Activated CD4-positive, alpha-beta T cell treated with anti-CD3 and anti-CD28 coated beads, Interleukin-2, amount 10 ng/mL, durations not matched to agents 24 days and 14 days (primary cell): Measurements from ENCODE around the gene KLRC3. TPM values are rescaled to one million over a fixed set of nuclear protein-coding genes. Genes with fewer than 3 reads are reported as not detected.
"Not testable (repeated sequence)": the region's sequence is repeated elsewhere in the genome, so short reads cannot be mapped to it uniquely, and the experiment has no call there.

Experiments used
- DNase-seq: peaks from one replicate; pipeline ENCODE4 v3.0.0; 2022
- H3K27ac Mint-ChIP-seq: one replicate; pipeline ENCODE4 v1.8.0; 2022; ENCODE audit warnings: mild to moderate bottlenecking, mixed read lengths
- H3K27me3 Mint-ChIP-seq: one replicate; pipeline ENCODE4 v1.8.0; 2022; ENCODE audit warnings: mixed read lengths
- H3K36me3 Mint-ChIP-seq: one replicate; pipeline ENCODE4 v1.8.0; 2022; ENCODE audit warnings: low read depth, mild to moderate bottlenecking, mixed read lengths
- H3K4me1 Mint-ChIP-seq: one replicate; pipeline ENCODE4 v1.8.0; 2021; ENCODE audit warnings: mixed read lengths
- H3K4me3 Mint-ChIP-seq: one replicate; pipeline ENCODE4 v1.8.0; 2022; ENCODE audit warnings: mild to moderate bottlenecking, moderate library complexity, mixed read lengths
- H3K9me3 Mint-ChIP-seq: one replicate; pipeline ENCODE4 v1.8.0; 2021; ENCODE audit warnings: mixed read lengths
- intact Hi-C: fragments of 100-400 bp; cut with micrococcal nuclease; formaldehyde crosslinking; loops from one replicate; pipeline ENCODE4 v1.15.1; 2023
- total RNA-seq: library from RNA; stranded (reverse); gene quantifications from 2 replicates; pipeline ENCODE4 v1.2.3, GENCODE V29; 2022

Gene KLRC3
- total RNA-seq, 1 donor from 2014 or later: not detected

DNA sequence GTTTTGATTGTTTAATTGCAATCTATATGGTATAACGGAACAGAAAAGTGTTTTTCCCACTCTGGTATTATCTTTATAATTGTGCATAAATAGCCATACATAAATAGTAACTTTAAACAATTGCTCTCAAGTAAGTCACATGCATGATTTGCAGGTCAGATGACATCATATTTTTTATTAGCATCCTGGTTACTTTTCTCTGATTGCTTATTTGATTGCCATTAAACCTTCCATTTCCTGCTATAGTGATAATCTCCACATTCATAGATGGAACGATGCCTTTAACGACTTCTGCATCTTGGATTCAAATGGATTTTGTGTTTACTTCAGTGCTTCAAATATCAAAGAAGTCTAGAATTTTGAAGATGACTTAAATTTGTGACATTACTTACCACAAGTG, 27.1 kb downstream of the KLRC3 start:
- no peak overlapping the region for H3K27ac Mint-ChIP-seq
- no peak overlapping the region for H3K4me3 Mint-ChIP-seq
- H3K4me1 Mint-ChIP-seq: no peaks in the 10 kb centered on the region
- no peak for DNase-seq
- intact Hi-C loops: no loop called here
- H3K36me3 Mint-ChIP-seq: no peaks in the 10 kb centered on the region
- H3K9me3 Mint-ChIP-seq: no peaks in the 10 kb centered on the region
- peaks cover 28% of the 10 kb centered on the region for H3K27me3 Mint-ChIP-seq

DNA sequence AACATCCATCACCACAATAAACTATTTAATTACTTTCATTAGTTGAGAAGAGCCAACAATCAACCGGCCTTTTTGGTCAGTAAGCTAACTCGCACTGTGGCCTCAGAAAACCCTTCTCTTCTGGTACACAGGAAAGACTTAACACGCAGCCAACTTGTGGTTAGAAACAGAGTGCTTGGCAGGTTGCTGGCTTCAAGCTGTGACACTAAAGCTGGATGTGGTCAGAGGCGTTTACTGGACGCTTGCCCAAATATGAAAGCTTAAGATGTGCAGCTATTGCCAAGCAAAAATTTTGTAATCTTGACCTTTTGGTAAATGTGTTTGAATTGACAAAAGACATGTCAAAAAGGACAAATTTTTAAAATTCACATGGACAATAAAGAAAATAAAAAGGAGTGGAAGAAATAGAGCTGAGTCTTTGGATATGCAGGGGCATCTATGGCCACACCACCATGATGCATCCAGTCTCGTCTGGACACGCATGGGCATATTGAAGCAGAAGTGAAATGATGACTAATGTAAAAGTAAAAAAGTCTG, 27.9 kb downstream of the KLRC3 start:
- H3K4me1 Mint-ChIP-seq: no peaks in the 10 kb centered on the region

DNA sequence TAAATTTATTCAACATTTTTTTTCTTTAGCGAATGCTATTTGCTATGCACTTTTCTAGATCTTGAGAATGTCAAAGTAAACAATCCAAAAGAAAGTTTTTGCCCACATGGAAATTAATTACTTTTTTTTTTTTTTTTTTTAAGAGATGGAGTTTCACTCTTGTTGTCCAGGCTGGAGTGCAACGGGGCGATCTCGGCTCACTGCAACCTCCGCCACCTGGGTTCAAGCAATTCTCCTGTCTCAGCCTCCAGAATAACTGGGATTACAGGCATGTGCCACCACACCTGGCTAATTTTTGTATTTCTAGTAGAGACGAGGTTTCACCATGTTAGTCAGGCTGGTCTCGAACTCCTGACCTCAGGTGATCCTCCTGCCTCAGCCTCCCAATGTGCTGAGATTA, 29.4 kb downstream of the KLRC3 start:
- H3K4me3 Mint-ChIP-seq, DNase-seq, H3K36me3 Mint-ChIP-seq, intact Hi-C loops, H3K27ac Mint-ChIP-seq, H3K9me3 Mint-ChIP-seq, H3K4me1 Mint-ChIP-seq: not testable (repeated sequence)
- peaks cover 31% of the 10 kb centered on the region for H3K27me3 Mint-ChIP-seq

More for the DNA sequence above, 27.9 kb downstream of the KLRC3 start:
- H3K27me3 Mint-ChIP-seq: peaks cover 28% of the 10 kb centered on the region
- intact Hi-C loops: no loop called here
- DNase-seq: no peak
- no peak overlapping the region for H3K27ac Mint-ChIP-seq
- H3K4me3 Mint-ChIP-seq: no peak overlapping the region
- H3K9me3 Mint-ChIP-seq: no peaks in the 10 kb centered on the region
- H3K36me3 Mint-ChIP-seq: no peaks in the 10 kb centered on the region

DNA sequence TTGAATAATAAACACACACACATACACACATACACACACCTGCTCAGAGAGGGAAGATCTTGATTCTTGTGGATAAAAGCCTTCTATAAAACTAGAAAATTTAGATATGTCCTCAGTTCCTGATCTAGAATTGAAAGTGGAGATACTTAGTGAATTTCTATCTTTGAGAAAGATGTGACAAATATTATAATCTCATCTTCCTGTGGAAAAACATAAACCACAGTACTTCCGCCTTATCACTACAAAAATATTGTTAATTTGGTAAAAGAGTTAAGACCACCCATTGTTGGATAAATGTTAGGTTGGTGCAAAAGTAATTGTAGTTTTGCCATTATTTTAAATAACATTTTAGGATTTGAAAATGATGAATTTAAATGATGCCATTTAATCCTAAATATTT, 30.5 kb downstream of the KLRC3 start, which contains the start of gene KLRK1:
Gene KLRK1 (minus strand): TSS at position 138 of the 400 bp plus-strand sequence. CDS start 1,231 bp downstream, outside the sequence.
- Mint-ChIP-seq H3K4me3 (no peak within 1 kb of the TSS), H3K9me3 (no peaks in the 10 kb centered on the region), H3K36me3 (no peaks in the 10 kb centered on the region), H3K27me3 (peaks cover 36% of the 10 kb centered on the region), H3K4me1 (no peaks in the 10 kb centered on the region), H3K27ac (no peak within 1 kb of the TSS)
- intact Hi-C loops: no loop called here
- DNase-seq: no peak

DNA sequence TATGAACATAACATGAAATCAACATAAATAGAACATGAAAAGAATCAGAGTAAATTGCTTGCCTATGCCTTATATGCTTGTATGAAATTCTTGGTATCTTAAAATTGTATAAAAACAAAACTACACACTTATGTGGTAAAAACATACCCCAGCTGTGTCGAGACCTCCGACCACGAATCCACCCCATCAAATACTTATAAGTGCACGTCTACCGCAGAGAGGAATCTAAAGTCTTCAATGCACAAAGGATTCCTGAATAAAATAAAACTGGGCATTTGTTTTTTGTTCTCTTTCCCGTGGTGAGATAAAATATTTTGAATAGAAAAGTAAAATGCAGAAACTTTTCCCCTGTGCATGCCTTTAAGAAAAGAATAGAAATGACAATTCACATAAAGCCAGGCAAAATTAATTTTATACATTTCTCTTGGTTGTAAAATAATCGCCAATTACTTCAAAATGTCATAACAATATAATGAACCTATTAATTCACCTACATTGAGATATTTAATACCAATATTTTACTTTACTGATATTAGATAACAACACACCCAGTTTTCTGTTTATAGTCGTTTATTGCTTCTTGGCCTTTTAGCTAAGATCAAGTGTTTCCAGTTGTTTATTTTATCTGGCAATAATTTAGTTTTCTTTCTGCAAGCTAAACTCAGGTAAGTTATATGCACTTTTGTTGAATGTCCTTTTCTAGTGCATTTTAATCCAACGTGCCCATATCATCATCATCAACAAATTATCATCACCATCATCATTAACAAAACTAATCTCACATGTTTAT, 31.6 kb downstream of the KLRC3 start:
- no peak overlapping the region for H3K27ac Mint-ChIP-seq

DNA sequence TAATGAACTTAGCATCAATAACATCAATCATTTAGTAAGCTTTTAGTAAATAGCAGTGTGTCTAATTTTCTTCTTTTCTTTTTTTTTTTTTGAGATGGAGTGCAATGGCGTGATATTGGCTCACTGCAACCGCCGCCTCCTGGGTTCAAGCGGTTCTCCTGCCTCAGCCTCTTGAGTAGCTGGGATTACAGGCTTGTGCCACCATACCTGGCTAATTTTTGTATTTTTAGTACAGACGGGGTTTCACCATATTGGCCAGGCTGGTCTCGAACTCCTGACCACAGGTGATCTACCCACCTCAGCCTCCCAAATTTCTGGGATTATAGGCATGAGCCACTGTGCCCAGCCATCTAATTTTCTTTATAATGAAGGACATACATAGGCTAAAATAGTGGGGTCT, 32.9 kb downstream of the KLRC3 start:
- H3K36me3 Mint-ChIP-seq, DNase-seq, intact Hi-C loops, H3K9me3 Mint-ChIP-seq, H3K4me3 Mint-ChIP-seq, H3K4me1 Mint-ChIP-seq, H3K27ac Mint-ChIP-seq: not testable (repeated sequence)
- peaks cover 47% of the 10 kb centered on the region for H3K27me3 Mint-ChIP-seq

More for the DNA sequence above, 31.6 kb downstream of the KLRC3 start:
- no peaks in the 10 kb centered on the region for H3K36me3 Mint-ChIP-seq
- H3K27me3 Mint-ChIP-seq: peaks cover 44% of the 10 kb centered on the region
- no peak for DNase-seq
- intact Hi-C loops: no loop called here
- no peaks in the 10 kb centered on the region for H3K9me3 Mint-ChIP-seq
- no peak overlapping the region for H3K4me3 Mint-ChIP-seq
- H3K4me1 Mint-ChIP-seq: no peaks in the 10 kb centered on the region

DNA sequence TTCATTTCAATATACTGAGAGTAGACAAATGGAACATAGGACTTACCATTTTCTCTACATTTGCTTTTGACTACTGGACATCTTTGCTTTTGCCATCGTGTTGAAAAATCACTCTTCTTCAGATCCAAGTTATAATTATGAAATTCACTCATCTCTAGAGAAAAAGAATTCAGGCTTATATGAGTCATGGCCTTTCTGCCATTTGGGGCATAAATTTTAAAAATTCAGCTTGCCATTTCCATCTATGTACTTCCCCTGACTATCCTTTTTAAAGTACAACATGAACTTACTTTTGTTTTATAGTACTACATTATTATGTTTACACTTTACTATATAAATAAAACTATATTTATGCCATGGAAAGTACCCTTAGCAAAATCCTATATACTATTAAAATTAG, 33.5 kb downstream of the KLRC3 start:
- Mint-ChIP-seq H3K4me3 (no peak overlapping the region), H3K27me3 (peaks cover 47% of the 10 kb centered on the region), H3K27ac (no peak overlapping the region), H3K4me1 (no peaks in the 10 kb centered on the region), H3K36me3 (no peaks in the 10 kb centered on the region), H3K9me3 (no peaks in the 10 kb centered on the region)
- no peak for DNase-seq
- intact Hi-C loops: no loop called here

DNA sequence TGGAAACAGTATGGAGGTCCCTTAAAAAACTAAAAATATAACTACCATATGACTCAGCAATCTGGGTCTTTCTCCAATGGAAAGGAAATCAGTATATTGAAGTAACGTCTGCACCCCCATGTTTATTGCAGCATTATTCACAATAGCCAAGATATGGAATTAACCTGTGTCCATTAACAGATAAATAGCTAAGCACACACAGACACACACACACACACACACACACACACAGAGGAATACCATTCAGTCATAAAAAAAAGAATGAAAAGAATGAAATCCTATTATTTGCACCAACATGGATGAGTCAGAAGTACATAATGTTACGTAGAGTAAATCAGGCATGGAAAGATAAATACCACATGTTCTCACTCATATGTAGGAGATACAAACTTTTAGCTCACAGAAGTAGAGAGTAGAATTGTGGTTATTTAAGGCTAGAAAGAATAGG, 35.2 kb downstream of the KLRC3 start:
- Mint-ChIP-seq H3K36me3 (no peaks in the 10 kb centered on the region), H3K27me3 (peaks cover 45% of the 10 kb centered on the region), H3K9me3 (no peaks in the 10 kb centered on the region), H3K4me3 (no peak overlapping the region), H3K27ac (no peak overlapping the region), H3K4me1 (no peaks in the 10 kb centered on the region)
- no peak for DNase-seq
- intact Hi-C loops: no loop called here

DNA sequence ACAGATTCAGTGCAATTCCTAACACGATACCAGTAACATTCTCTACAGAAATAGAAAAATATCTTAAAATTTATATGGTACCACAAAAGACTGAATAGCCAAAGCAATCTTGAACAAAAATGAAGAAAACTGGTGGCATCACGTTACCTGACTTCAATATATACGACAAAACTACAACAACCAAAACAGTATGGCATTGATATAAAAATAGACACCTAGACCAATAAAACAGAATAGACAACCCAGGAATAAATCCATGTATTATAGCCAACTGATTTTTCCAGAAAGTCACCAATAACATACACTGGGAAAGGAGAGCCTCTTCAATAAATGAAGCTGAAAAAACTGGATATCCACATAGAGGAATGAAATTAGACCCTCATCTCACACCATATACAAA, 36.2 kb downstream of the KLRC3 start:
- intact Hi-C loops: no loop called here
- Mint-ChIP-seq H3K36me3 (no peaks in the 10 kb centered on the region), H3K27me3 (peaks cover 39% of the 10 kb centered on the region), H3K4me1 (no peaks in the 10 kb centered on the region), H3K4me3 (no peak overlapping the region), H3K9me3 (no peaks in the 10 kb centered on the region), H3K27ac (no peak overlapping the region)
- DNase-seq: no peak

DNA sequence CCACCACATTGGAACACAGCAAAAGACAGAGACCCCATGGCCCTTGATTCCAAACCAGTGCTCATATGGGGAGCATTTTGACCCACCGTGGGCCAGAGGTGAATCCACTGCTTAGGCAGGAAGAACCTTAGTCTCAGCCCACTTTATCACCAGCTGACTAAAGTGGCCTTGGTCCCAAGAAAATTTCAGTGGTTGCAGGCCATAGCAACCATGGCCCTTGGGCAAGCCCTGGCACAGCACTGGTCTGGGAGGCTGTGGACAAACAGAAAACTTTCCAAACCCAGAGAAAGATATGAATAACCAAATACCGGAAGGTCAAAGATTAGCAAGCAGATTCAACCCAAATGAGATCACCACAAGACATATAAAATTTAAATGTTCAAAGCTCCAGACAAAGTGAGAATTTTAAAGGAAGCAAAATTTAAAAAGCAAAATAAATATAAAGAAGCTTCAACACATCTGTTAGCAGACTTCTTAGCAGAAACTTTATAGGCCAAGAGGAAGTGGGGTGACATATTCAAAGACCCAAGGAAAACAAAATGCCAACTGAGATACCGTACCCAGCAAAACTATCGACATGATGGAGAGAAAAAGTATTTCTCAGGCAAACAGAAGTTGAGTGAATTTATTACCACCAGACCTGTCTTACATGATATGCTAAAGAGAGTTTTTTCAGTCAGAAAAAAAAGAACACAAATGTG, 38.3 kb downstream of the KLRC3 start:
- Mint-ChIP-seq H3K36me3 (no peaks in the 10 kb centered on the region), H3K4me1 (no peaks in the 10 kb centered on the region), H3K27me3 (peaks cover 35% of the 10 kb centered on the region), H3K4me3 (no peak overlapping the region), H3K9me3 (no peaks in the 10 kb centered on the region), H3K27ac (no peak overlapping the region)
- intact Hi-C loops: no loop called here
- DNase-seq: no peak

DNA sequence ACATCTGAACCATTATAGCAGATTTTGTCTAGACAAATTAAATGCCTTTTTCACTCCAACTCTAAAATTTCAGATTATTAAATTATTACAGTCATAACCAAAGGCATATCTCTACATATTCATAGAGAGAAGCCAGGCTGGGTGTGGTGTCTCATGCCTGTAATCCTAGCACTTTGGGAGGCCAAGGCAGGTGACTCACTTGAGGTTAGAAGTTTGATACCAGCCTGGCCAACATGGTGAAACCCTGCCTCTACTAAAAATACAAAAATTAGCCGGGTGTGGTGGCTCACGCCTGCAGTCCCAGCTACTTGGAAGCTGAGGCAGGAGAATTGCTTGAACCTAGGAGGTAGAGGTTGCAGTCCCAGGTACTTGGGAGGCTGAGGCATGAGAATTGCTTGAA, 41.7 kb downstream of the KLRC3 start:
- H3K9me3 Mint-ChIP-seq, intact Hi-C loops, H3K4me3 Mint-ChIP-seq, DNase-seq, H3K36me3 Mint-ChIP-seq, H3K27ac Mint-ChIP-seq, H3K4me1 Mint-ChIP-seq: not testable (repeated sequence)
- H3K27me3 Mint-ChIP-seq: peaks cover 22% of the 10 kb centered on the region

DNA sequence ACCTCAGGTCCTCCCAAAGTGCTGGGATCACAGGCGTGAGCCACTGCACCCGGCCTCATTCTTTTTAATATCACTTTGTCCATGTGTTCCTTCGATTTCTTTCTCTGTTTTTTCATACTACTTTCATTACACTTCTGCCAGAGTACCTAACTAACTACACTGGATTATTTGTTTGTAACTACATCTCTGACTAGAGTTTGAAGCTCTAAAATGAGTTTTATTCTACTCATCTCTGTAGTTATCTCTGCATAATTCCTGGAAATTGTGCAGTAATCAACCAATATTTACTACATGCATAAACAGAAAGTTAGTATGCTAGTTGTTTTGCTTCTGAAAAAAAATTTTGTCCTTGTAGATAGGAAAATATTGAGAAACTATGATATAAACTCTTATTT, 45.8 kb downstream of the KLRC3 start:
- peaks cover 9% of the 10 kb centered on the region for H3K4me1 Mint-ChIP-seq

DNA sequence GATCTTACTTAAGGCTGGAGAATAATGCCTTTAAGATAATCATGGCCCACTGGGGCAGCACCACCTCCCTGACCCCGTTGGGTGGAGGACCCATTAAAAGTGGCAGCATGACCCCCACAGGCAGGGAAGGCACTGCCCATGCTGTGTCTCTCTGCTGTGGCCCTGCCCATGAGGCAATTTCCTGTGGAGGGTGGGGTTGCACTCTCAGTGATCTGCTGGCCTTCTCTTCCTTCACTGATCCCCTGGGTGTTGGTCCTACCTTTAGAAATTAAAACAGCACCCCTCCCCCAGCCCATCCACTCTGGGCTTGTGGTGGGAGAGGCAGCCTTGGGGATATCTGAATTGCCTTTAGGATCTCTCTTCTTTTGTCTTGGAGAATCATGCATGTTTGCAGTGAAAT, 47.8 kb downstream of the KLRC3 start:
- H3K36me3 Mint-ChIP-seq: no peaks in the 10 kb centered on the region

More for the DNA sequence above, 45.8 kb downstream of the KLRC3 start:
- Mint-ChIP-seq H3K27ac (no peak overlapping the region), H3K4me3 (no peak overlapping the region), H3K27me3 (peaks cover 32% of the 10 kb centered on the region), H3K36me3 (no peaks in the 10 kb centered on the region), H3K9me3 (no peaks in the 10 kb centered on the region)
- intact Hi-C loops: no loop called here
- DNase-seq: no peak

DNA sequence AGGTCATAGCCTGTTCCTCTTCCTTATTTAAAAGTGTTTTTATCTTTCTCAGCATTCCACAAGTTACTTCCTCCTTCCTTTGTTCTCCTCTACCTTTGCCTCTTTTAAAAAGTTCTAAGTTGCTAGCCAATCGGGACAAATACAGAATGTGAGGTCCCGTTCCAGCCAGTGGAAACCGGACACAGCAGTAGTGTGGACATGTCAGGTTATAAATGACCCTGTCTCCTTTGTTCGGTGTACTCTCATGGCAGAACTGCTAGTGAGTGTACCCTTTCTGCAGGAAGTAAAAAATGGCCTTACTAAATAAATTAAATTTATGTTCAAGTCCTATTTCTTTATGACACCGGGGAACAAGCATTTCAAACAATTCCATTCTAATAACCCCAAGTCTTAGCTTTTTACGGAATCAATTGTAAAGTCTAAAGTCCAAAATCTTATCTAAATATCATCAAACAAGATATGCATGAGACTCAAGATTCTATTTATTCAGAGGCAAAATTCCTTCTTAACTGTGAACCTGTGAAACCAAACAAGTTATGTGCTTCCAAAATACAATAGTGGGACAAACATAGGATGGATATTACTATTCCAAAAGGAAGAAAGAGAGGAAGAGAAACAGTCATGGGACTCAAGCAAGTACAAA, 48.4 kb downstream of the KLRC3 start:
- intact Hi-C loops, H3K36me3 Mint-ChIP-seq, H3K27ac Mint-ChIP-seq, H3K4me3 Mint-ChIP-seq, DNase-seq, H3K9me3 Mint-ChIP-seq, H3K4me1 Mint-ChIP-seq: not testable (repeated sequence)
- peaks cover 43% of the 10 kb centered on the region for H3K27me3 Mint-ChIP-seq

More for the DNA sequence above, 47.8 kb downstream of the KLRC3 start:
- H3K27ac Mint-ChIP-seq: no peak overlapping the region
- no peak for DNase-seq
- intact Hi-C loops: no loop called here
- peaks cover 42% of the 10 kb centered on the region for H3K27me3 Mint-ChIP-seq
- H3K4me1 Mint-ChIP-seq: peaks cover 9% of the 10 kb centered on the region
- no peaks in the 10 kb centered on the region for H3K9me3 Mint-ChIP-seq
- H3K4me3 Mint-ChIP-seq: no peak overlapping the region
